Gastroesophageal sphincter (tissue), 3 donors: ENCODE data around the gene CLEC18A.
"Not testable (repeated sequence)": the region's sequence is repeated elsewhere in the genome, so short reads cannot be mapped to it uniquely, and the experiment has no call there.

ENCODE experiments used
- EP300 ChIP-seq: sonication (generic); formaldehyde crosslinking; IDR thresholded peaks from one replicate; pipeline ENCODE4 v1.6.1; 2017; ENCODE audit warnings: antibody characterized with exemption, mild to moderate bottlenecking
- POLR2A ChIP-seq, 2 donors: fragments of 450-650 bp; IDR thresholded peaks; one replicate each; pipeline ENCODE4 v1.6.1; 2017; ENCODE audit warnings: antibody characterized with exemption in 2 of 2, mild to moderate bottlenecking in 2 of 2, moderate library complexity in 1 of 2
- POLR2AphosphoS5 ChIP-seq: sonication (generic); formaldehyde crosslinking; IDR thresholded peaks from one replicate; pipeline ENCODE4 v1.6.1; 2017; ENCODE audit warnings: antibody characterized with exemption
- TF ChIP-seq, protein P1 (sequence below), 4 experiments: fragments of 200-600 bp in 2 of 4; fragments of 450-650 bp in 2 of 4; sonication (generic) in 1 of 4; IDR thresholded peaks; one replicate each; pipeline ENCODE4 v1.5.1; 2017 to 2019; ENCODE audit warnings: antibody characterized with exemption in 4 of 4, mild to moderate bottlenecking in 2 of 4, moderate library complexity in 2 of 4

DNA sequence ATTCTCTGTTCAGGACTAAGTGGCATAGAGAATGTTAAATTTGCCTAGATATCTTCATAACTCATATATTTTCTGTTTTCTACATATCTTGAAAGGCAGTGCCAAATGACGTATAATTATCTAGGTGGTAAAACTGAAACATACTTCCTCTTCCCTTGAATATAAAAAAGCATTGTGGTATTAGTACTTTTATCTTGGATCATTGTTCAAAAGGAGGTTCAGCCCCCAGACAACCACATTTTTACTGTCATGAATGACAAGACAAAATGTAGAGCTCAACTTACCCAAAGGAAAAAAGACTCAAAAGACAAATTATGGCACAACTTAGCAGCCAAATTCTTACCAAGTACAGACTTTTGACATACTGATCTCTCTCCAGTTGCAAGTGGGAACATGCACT is 34.1 kb downstream of the CLEC18A start:
- TF ChIP-seq, protein P1, sequence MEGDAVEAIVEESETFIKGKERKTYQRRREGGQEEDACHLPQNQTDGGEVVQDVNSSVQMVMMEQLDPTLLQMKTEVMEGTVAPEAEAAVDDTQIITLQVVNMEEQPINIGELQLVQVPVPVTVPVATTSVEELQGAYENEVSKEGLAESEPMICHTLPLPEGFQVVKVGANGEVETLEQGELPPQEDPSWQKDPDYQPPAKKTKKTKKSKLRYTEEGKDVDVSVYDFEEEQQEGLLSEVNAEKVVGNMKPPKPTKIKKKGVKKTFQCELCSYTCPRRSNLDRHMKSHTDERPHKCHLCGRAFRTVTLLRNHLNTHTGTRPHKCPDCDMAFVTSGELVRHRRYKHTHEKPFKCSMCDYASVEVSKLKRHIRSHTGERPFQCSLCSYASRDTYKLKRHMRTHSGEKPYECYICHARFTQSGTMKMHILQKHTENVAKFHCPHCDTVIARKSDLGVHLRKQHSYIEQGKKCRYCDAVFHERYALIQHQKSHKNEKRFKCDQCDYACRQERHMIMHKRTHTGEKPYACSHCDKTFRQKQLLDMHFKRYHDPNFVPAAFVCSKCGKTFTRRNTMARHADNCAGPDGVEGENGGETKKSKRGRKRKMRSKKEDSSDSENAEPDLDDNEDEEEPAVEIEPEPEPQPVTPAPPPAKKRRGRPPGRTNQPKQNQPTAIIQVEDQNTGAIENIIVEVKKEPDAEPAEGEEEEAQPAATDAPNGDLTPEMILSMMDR (IDR thresholded peaks at IDR 0.05): not testable (repeated sequence)
- not testable (repeated sequence) for TF ChIP-seq POLR2A (IDR thresholded peaks at IDR 0.05); POLR2AphosphoS5; EP300
